ENCODE data around the gene CKAP2L.

CKAP2L gene

GRCh38 chr2:112757265-112757664 lies 7.1 kb downstream of the CKAP2L start:
- H3K36me3 ChIP-seq (ENCODE audit: low read depth), result peaks cover 98% of the 10 kb centered on the region
- peaks cover 17% of the 10 kb centered on the region for H3K4me1 ChIP-seq (ENCODE audit: insufficient read depth, poor library complexity, severe bottlenecking)
- H3K27ac ChIP-seq (ENCODE audit: poor library complexity, severe bottlenecking), result no peak overlapping the region
- no peak overlapping the region for H3K4me3 ChIP-seq (ENCODE audit: severe bottlenecking)
- no peaks in the 10 kb centered on the region for H3K27me3 ChIP-seq (ENCODE audit: insufficient read depth, poor library complexity, severe bottlenecking)
- H3K9me3 ChIP-seq (ENCODE audit: severe bottlenecking), result no peaks in the 10 kb centered on the region
- ATAC-seq (ENCODE audit: low read depth) (no peak), DNase-seq (ENCODE audit: low spot score) (no peak)
- TF ChIP-seq CTCF (IDR thresholded peaks at IDR 0.05; ENCODE audit: poor library complexity, severe bottlenecking), result no peak

- Histone ChIP-seq H3K36me3 (ENCODE audit: low read depth) (peaks cover 98% of the 10 kb centered on the region), H3K4me1 (ENCODE audit: insufficient read depth, poor library complexity, severe bottlenecking) (peaks cover 8% of the 10 kb centered on the region), H3K4me3 (ENCODE audit: severe bottlenecking) (no peak overlapping the region), H3K27me3 (ENCODE audit: insufficient read depth, poor library complexity, severe bottlenecking) (no peaks in the 10 kb centered on the region), H3K9me3 (ENCODE audit: severe bottlenecking) (no peaks in the 10 kb centered on the region), H3K27ac (ENCODE audit: poor library complexity, severe bottlenecking) (no peak overlapping the region)
- no peak for TF ChIP-seq CTCF (IDR thresholded peaks at IDR 0.05; ENCODE audit: poor library complexity, severe bottlenecking)
- ATAC-seq (ENCODE audit: low read depth), result no peak
- no peak for DNase-seq (ENCODE audit: low spot score)
Measured at GRCh38 chr2:112756207-112756606, 8.2 kb downstream of the CKAP2L start.

GRCh38 chr2:112755444-112755843 lies 9.0 kb downstream of the CKAP2L start:
- peaks cover 98% of the 10 kb centered on the region for H3K36me3 ChIP-seq (ENCODE audit: low read depth)
- no peaks in the 10 kb centered on the region for H3K9me3 ChIP-seq (ENCODE audit: severe bottlenecking)

GRCh38 chr2:112754564-112754963 lies 9.8 kb downstream of the CKAP2L start:
- DNase-seq (ENCODE audit: low spot score), result no peak
- no peak for TF ChIP-seq CTCF (IDR thresholded peaks at IDR 0.05; ENCODE audit: poor library complexity, severe bottlenecking)

More at GRCh38 chr2:112755444-112755843, 9.0 kb downstream of the CKAP2L start:
- DNase-seq (ENCODE audit: low spot score) (no peak), ATAC-seq (ENCODE audit: low read depth) (no peak)
- TF ChIP-seq CTCF (IDR thresholded peaks at IDR 0.05; ENCODE audit: poor library complexity, severe bottlenecking), result no peak
- no peak overlapping the region for H3K27ac ChIP-seq (ENCODE audit: poor library complexity, severe bottlenecking)
- H3K4me3 ChIP-seq (ENCODE audit: severe bottlenecking), result no peak overlapping the region
- no peaks in the 10 kb centered on the region for H3K27me3 ChIP-seq (ENCODE audit: insufficient read depth, poor library complexity, severe bottlenecking)
- H3K4me1 ChIP-seq (ENCODE audit: insufficient read depth, poor library complexity, severe bottlenecking), result peaks cover 2% of the 10 kb centered on the region

GRCh38 chr2:112752667-112753066 lies 11.7 kb downstream of the CKAP2L start:
- H3K36me3 ChIP-seq (ENCODE audit: low read depth), result peaks cover 98% of the 10 kb centered on the region
- no peak for DNase-seq (ENCODE audit: low spot score)

More at GRCh38 chr2:112754564-112754963, 9.8 kb downstream of the CKAP2L start:
- Histone ChIP-seq H3K9me3 (ENCODE audit: severe bottlenecking) (no peaks in the 10 kb centered on the region), H3K27me3 (ENCODE audit: insufficient read depth, poor library complexity, severe bottlenecking) (no peaks in the 10 kb centered on the region), H3K27ac (ENCODE audit: poor library complexity, severe bottlenecking) (no peak overlapping the region), H3K36me3 (ENCODE audit: low read depth) (peaks cover 98% of the 10 kb centered on the region), H3K4me1 (ENCODE audit: insufficient read depth, poor library complexity, severe bottlenecking) (no peaks in the 10 kb centered on the region), H3K4me3 (ENCODE audit: severe bottlenecking) (no peak overlapping the region)
- no peak for ATAC-seq (ENCODE audit: low read depth)

More at GRCh38 chr2:112752667-112753066, 11.7 kb downstream of the CKAP2L start:
- H3K9me3 ChIP-seq (ENCODE audit: severe bottlenecking), result no peaks in the 10 kb centered on the region
- H3K4me3 ChIP-seq (ENCODE audit: severe bottlenecking), result no peak overlapping the region
- H3K27ac ChIP-seq (ENCODE audit: poor library complexity, severe bottlenecking), result no peak overlapping the region
- H3K4me1 ChIP-seq (ENCODE audit: insufficient read depth, poor library complexity, severe bottlenecking), result no peaks in the 10 kb centered on the region
- no peak for ATAC-seq (ENCODE audit: low read depth)
- no peak for TF ChIP-seq CTCF (IDR thresholded peaks at IDR 0.05; ENCODE audit: poor library complexity, severe bottlenecking)
- no peaks in the 10 kb centered on the region for H3K27me3 ChIP-seq (ENCODE audit: insufficient read depth, poor library complexity, severe bottlenecking)
